Right atrium auricular region (tissue), 2 donors: ENCODE measurements around the gene CCS. TPM values are rescaled to one million over a fixed set of nuclear protein-coding genes. Genes with fewer than 3 reads are reported as not detected.

Experiments
- DNase-seq: peaks from one replicate; pipeline ENCODE4 v3.0.0-alpha.2; 2019; ENCODE audit warnings: low spot score
- H3K27ac ChIP-seq, 2 donors: fragments of 200-600 bp; sonication (generic); 1 replicate in 1 of 2; 2 replicates in 1 of 2; pipeline ENCODE4 v1.5.1; 2016 to 2019
- H3K27me3 ChIP-seq, 2 donors: fragments of 200-600 bp; sonication (generic); one replicate each; pipeline versions ENCODE4 v1.5.1 to v1.6.0; 2017 to 2019
- H3K36me3 ChIP-seq: fragments of 200-600 bp; sonication (generic); one replicate; pipeline ENCODE4 v1.5.1; 2016
- H3K4me1 ChIP-seq, 2 donors: fragments of 200-600 bp; sonication (generic); one replicate each; pipeline versions ENCODE4 v1.5.1 to v1.6.0; 2017 to 2019
- H3K4me3 ChIP-seq, 2 donors: fragments of 200-600 bp; sonication (generic); 1 replicate in 1 of 2; 2 replicates in 1 of 2; pipeline ENCODE4 v1.5.1; 2017 to 2019; ENCODE audit warnings: mild to moderate bottlenecking in 1 of 2, moderate library complexity in 1 of 2
- H3K9me3 ChIP-seq, 2 donors: fragments of 200-600 bp; sonication (generic); one replicate each; pipeline ENCODE4 v1.5.1; 2019
- total RNA-seq, 2 donors: library from RNA; depleted of rRNA; stranded (reverse); fragments of >200 nt; gene quantifications; one replicate each; pipeline ENCODE4 v1.1.0, GENCODE V29; 2016
- TF ChIP-seq, protein P1 (sequence below), 2 donors: fragments of 200-600 bp; sonication (generic); IDR thresholded peaks; one replicate each; pipeline ENCODE4 v1.5.1; 2019; ENCODE audit warnings: antibody characterized with exemption in 2 of 2

The CCS gene
- total RNA-seq, 2 donors from 2014 or later: 13.8 to 18.6 TPM

DNA sequence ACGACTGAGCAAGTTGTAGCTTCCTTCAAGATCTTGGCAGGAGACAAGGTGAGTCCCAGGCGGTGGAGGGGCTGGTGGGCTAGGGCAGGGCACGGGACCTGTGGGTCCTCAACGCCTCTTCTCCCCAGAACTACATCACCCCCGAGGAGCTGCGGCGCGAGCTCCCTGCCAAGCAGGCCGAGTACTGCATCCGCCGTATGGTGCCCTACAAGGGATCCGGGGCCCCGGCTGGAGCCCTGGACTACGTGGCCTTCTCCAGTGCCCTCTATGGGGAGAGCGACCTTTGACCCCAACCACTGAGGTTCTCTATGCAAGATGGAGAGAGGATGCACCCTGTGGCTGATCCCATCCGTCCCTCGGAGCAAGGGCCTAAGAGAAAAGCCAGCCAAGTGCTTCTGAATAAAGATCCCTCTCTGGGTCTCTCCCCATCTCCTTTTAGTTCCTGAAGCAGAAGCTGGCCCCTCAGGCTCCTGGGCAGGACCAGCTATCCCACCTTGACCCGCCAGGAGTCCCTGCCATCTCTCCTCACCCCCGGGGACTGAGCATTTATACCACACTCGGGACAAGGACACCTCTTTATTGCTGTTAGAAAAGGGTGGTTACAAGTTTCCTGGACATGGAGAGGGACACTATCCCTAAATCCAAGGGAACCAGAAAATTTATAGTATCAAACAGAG is 29.9 kb upstream of the CCS start:
- TF ChIP-seq, protein P1, sequence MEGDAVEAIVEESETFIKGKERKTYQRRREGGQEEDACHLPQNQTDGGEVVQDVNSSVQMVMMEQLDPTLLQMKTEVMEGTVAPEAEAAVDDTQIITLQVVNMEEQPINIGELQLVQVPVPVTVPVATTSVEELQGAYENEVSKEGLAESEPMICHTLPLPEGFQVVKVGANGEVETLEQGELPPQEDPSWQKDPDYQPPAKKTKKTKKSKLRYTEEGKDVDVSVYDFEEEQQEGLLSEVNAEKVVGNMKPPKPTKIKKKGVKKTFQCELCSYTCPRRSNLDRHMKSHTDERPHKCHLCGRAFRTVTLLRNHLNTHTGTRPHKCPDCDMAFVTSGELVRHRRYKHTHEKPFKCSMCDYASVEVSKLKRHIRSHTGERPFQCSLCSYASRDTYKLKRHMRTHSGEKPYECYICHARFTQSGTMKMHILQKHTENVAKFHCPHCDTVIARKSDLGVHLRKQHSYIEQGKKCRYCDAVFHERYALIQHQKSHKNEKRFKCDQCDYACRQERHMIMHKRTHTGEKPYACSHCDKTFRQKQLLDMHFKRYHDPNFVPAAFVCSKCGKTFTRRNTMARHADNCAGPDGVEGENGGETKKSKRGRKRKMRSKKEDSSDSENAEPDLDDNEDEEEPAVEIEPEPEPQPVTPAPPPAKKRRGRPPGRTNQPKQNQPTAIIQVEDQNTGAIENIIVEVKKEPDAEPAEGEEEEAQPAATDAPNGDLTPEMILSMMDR (IDR thresholded peaks at IDR 0.05): no peak
- peaks cover 9% of the 10 kb centered on the region for H3K36me3 ChIP-seq

DNA sequence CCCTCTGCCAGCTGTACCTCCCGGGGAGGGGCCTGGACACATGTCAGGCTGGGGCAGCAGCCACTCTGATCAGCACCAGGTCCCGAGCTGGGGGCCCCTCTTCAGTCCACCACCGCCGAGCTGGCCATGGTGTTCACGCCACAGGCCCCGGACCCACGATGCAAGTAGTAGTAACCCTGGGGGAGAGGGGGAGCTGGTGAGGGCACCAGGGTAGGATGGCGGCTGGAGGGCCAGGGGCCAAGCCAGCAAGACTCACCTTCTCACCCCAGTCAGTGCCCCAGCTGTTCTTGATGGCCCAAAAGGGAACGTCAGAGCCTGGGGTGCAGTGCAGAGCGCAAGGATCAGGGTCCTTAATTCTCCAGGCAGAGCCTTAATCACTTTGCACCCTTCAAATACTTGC is 29.2 kb upstream of the CCS start:
- TF ChIP-seq, protein P1 (IDR thresholded peaks at IDR 0.05): no peak
- Histone ChIP-seq H3K27me3 (no peaks in the 10 kb centered on the region), H3K36me3 (peaks cover 9% of the 10 kb centered on the region), H3K4me1 (peaks cover 0 to 19% of the 10 kb centered on the region in 2 donors), H3K27ac (no peak overlapping the region), H3K9me3 (no peaks in the 10 kb centered on the region), H3K4me3 (no peak overlapping the region)
- DNase-seq: no peak

More for the DNA sequence above, 29.9 kb upstream of the CCS start:
- Histone ChIP-seq H3K9me3 (no peaks in the 10 kb centered on the region), H3K4me3 (no peak overlapping the region), H3K4me1 (peaks cover 0 to 17% of the 10 kb centered on the region in 2 donors), H3K27ac (no peak overlapping the region), H3K27me3 (no peaks in the 10 kb centered on the region)
- DNase-seq: no peak

DNA sequence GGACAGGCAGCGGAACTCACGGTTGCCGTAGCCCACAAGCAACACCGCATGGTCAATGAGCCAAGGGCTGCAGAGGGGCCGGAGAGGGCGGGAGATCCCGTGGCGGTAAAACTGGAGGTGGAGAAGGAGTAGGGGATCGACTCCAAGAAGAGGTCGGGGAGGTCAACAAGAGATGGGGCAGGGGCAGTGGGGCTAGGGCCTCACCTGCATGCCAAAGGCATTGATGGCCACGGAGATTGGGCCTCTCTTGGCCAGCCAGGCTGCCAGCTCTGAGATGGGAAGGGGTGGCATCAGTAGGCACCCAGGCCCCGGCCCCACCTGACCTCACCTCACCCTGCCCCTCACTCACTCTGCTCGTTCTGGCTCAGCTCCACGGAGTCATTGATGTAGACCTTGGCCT is 28.4 kb upstream of the CCS start:
- H3K9me3 ChIP-seq: no peaks in the 10 kb centered on the region
- no peak overlapping the region for H3K27ac ChIP-seq
- TF ChIP-seq, protein P1 (IDR thresholded peaks at IDR 0.05): no peak
- no peak for DNase-seq
- no peak overlapping the region for H3K4me3 ChIP-seq
- H3K36me3 ChIP-seq: peaks cover 9% of the 10 kb centered on the region
- H3K4me1 ChIP-seq: peaks cover 0 to 14% of the 10 kb centered on the region in 2 donors
- H3K27me3 ChIP-seq: no peaks in the 10 kb centered on the region

DNA sequence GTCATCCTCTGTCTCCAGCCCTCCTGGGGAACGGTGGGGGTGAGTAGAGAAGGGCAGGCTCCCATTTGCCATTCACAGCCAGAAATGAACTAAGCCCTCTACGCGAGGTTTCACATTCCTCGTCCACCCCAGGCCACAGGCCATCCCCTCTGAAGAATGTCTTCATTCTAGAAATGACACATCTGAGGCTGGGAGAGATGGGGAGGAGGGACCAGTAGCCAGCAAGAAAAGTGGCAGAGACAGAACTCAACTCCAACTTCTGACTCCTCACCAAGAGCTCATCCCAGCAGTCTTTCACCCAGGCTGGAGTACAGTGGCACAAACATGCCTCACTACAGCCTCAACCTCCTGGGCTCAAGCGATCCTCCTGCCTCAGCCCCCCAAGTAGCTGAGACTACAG is 28.0 kb upstream of the CCS start:
- peaks cover 9% of the 10 kb centered on the region for H3K36me3 ChIP-seq
- peaks cover 0 to 14% of the 10 kb centered on the region in 2 donors for H3K4me1 ChIP-seq
- H3K27ac ChIP-seq: no peak overlapping the region
- DNase-seq: no peak
- H3K4me3 ChIP-seq: no peak overlapping the region
- H3K9me3 ChIP-seq: no peaks in the 10 kb centered on the region
- H3K27me3 ChIP-seq: no peaks in the 10 kb centered on the region
- TF ChIP-seq, protein P1 (IDR thresholded peaks at IDR 0.05): no peak

DNA sequence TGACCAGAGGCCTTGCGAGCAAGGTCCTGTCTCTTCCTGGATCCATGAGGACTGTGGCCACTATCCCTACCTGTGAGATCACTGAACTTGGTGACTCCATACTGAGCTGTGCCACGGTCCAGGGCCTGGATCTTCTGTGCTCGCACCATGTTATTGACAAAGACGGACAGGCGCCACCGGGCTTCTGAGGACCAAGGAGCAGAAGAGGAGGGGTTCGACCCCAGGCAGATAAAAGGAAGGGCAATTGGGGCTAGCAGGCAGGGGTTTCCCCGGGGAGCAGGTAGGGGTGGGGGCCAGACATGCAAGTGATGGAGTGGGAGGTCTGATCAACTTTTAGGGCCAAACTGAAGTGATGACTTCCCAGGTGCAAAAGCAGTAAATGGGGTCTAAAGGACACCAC is 26.8 kb upstream of the CCS start:
- Histone ChIP-seq H3K27ac (no peak overlapping the region), H3K9me3 (no peaks in the 10 kb centered on the region), H3K27me3 (no peaks in the 10 kb centered on the region), H3K4me3 (no peak overlapping the region), H3K36me3 (peaks cover 9% of the 10 kb centered on the region), H3K4me1 (peaks cover 0 to 14% of the 10 kb centered on the region in 2 donors)
- no peak for DNase-seq
- TF ChIP-seq, protein P1 (IDR thresholded peaks at IDR 0.05): no peak

DNA sequence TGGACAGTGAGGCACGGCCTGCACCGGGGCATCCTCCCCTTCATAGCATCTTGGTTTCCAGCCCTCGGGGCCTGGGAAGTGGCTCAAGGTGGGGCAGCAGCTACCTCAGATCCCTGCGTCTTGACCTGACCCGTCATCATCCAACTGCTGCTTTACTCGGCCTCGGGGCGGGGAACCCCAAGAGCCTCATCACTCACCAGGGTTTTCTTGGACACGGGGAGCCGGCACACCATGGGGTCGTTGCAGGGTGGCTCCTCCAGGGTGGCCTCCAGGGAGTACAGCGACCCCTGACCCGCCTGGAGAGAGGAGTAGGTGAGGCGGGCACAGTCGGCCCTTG is 25.2 kb upstream of the CCS start:
- peaks cover 0 to 14% of the 10 kb centered on the region in 2 donors for H3K4me1 ChIP-seq
- H3K36me3 ChIP-seq: peaks cover 9% of the 10 kb centered on the region
- peak overlapping the region; percentile 46 to 68 for H3K4me3 ChIP-seq
- TF ChIP-seq, protein P1 (IDR thresholded peaks at IDR 0.05): no peak
- no peak for DNase-seq
- no peaks in the 10 kb centered on the region for H3K9me3 ChIP-seq
- peak overlapping the region in 1 of 2 donors; percentile 25 for H3K27ac ChIP-seq
- H3K27me3 ChIP-seq: no peaks in the 10 kb centered on the region
